Measurements from ENCODE around the gene CFAP100. TPM values are rescaled to one million over a fixed set of nuclear protein-coding genes. Genes with fewer than 3 reads are reported as not detected.

CFAP100 gene
- total and polyA plus RNA-seq, 2 donors = 0.11 TPM; not detected in 1

DNA sequence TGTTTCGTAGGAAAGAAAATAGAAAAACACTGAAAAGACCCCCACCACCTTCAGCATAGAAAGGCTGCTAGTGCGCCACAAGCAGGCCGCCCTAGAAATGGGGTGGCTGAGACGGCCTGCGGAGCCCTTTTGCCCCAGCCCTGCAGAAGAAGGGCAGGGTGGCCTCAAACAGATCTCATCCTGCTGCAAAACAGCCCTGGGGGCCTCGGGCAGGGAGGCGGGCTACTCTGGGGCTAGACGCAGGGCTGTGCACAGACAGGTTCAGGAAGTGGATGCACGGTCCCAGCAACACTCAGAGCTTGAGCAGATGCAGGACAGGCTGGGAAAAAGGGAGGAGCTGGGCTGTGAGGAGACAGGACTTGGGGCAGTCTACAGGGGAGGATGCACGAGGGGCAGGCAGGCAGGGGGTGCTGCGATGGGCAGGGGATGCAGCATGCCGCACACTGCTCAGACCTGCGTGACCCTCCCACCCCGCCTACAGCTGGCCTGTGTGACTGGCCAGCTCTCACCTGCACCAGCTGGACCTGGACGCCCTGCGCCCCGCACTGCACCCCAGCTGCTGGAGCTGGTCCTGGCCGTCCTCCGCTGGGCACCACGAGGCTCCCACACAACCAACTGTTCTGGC lies 46.7 kb downstream of the CFAP100 start:
- no peak for DNase-seq (ENCODE audit: low read depth in 6 of 9, low spot score in 9 of 9)
- 96% methylated on average over 20 of the region's 20 CpGs for WGBS
- Histone ChIP-seq H3K27ac (ENCODE audit: low read depth in 1 of 2, low read length in 1 of 2) (no peak overlapping the region), H3K4me1 (ENCODE audit: control insufficient read depth in 2 of 2, insufficient read depth in 2 of 2, low read length in 2 of 2) (no peaks in the 10 kb centered on the region), H3K27me3 (ENCODE audit: control insufficient read depth in 2 of 2, insufficient read depth in 1 of 2, low read length in 1 of 2) (no peaks in the 10 kb centered on the region), H3K4me3 (ENCODE audit: low read length in 2 of 2) (no peak overlapping the region), H3K9me3 (ENCODE audit: control insufficient read depth in 2 of 2, insufficient read depth in 1 of 2, low read length in 1 of 2) (no peaks in the 10 kb centered on the region), H3K36me3 (ENCODE audit: control insufficient read depth in 2 of 2, insufficient read depth in 2 of 2, low read length in 1 of 2) (peaks cover 46 to 53% of the 10 kb centered on the region in 2 donors)

DNA sequence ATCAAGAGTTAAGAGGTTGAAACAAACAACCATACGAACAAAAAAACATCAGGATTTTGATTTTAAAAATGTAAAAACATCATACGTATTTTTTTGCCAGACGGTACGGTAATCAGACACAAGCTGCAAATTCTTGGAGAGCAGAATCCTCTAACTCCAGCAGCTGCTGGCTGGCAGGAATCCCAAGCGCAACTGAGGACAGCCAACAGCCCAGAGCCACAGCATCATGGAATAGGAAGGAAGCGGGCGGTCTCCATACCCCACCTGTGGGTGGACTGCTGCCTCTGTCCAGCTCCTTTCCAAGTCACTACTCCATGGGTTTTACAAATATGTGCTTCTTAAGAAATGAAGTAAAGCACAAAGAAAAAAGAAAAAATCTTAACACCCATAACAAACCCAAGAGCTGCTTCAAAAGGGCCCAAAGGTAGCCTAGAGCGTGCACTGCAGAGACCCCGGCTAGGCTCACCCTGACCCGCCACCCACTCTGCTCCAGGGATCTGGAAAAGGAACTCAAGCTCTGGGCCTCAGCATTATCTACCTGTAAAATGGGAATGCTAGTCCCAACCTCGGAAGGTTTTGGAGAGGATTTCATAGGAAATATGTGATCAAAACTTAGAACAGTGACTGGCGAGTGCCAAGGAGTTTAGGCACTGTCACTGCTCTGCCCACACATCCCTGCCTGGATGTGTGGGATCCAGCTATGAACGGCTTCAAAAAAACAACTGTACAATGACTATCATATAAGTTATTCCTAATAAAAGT lies 47.6 kb downstream of the CFAP100 start:
- Histone ChIP-seq H3K9me3 (ENCODE audit: control insufficient read depth in 2 of 2, insufficient read depth in 1 of 2, low read length in 1 of 2) (no peaks in the 10 kb centered on the region), H3K27ac (ENCODE audit: low read depth in 1 of 2, low read length in 1 of 2) (no peak overlapping the region), H3K4me1 (ENCODE audit: control insufficient read depth in 2 of 2, insufficient read depth in 2 of 2, low read length in 2 of 2) (no peaks in the 10 kb centered on the region), H3K27me3 (ENCODE audit: control insufficient read depth in 2 of 2, insufficient read depth in 1 of 2, low read length in 1 of 2) (no peaks in the 10 kb centered on the region), H3K4me3 (ENCODE audit: low read length in 2 of 2) (no peak overlapping the region), H3K36me3 (ENCODE audit: control insufficient read depth in 2 of 2, insufficient read depth in 2 of 2, low read length in 1 of 2) (peaks cover 38 to 46% of the 10 kb centered on the region in 2 donors)
- 96% methylated on average over 13 of the region's 13 CpGs for WGBS
- DNase-seq (ENCODE audit: low read depth in 6 of 9, low spot score in 9 of 9) = no peak

DNA sequence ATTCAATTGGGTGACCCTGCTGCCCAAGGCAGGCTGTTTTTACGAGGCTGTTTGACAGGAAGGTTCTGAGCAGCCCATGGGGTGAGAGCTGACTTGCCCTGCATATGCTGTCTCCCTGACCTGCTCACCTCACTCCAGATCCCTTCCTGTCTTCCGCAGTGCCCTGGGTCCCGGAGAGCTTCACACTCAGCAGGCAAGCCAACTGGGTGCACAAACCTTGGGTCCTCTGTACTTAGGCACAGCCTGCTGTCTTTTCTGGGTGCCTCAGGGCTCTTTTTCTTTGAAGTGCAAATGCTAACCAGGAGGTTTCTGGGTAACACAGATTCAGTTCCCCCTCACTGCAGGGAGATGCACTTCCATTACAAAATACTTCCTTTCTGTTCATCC lies 48.1 kb downstream of the CFAP100 start:
- DNase-seq (ENCODE audit: low read depth in 6 of 9, low spot score in 9 of 9) = no peak
- WGBS = 96% methylated on average over 3 of the region's 3 CpGs
- H3K36me3 ChIP-seq (ENCODE audit: control insufficient read depth in 2 of 2, insufficient read depth in 2 of 2, low read length in 1 of 2) = peaks cover 34 to 48% of the 10 kb centered on the region in 2 donors

DNA sequence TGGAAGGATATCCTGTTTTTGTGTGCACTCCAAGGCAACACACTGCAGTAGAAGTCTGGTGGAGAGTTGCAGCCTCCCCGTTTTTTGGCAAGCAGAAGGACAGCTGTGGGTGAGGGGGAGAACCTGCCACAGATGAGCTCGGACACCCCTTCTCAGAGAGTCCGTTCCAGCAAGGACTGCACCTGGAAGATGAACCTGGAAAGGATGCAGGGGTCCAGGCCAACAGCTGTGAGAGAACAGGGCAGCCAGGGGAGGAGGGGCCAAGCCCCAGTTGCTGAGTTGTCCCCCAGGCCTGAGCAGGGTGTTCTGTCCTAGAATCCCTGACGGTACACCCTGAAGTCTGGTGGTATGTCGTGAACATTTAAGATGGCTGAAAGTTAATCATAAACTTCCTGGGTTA lies 50.8 kb downstream of the CFAP100 start:
- peaks cover 30 to 49% of the 10 kb centered on the region in 2 donors for H3K36me3 ChIP-seq (ENCODE audit: control insufficient read depth in 2 of 2, insufficient read depth in 2 of 2, low read length in 1 of 2)
- no peak overlapping the region for H3K4me3 ChIP-seq (ENCODE audit: low read length in 2 of 2)
- 97% methylated on average over 5 of the region's 5 CpGs for WGBS
- H3K27me3 ChIP-seq (ENCODE audit: control insufficient read depth in 2 of 2, insufficient read depth in 1 of 2, low read length in 1 of 2) = no peaks in the 10 kb centered on the region
- no peaks in the 10 kb centered on the region for H3K4me1 ChIP-seq (ENCODE audit: control insufficient read depth in 2 of 2, insufficient read depth in 2 of 2, low read length in 2 of 2)
- H3K27ac ChIP-seq (ENCODE audit: low read depth in 1 of 2, low read length in 1 of 2) = no peak overlapping the region
- no peak for DNase-seq (ENCODE audit: low read depth in 6 of 9, low spot score in 9 of 9)
- H3K9me3 ChIP-seq (ENCODE audit: control insufficient read depth in 2 of 2, insufficient read depth in 1 of 2, low read length in 1 of 2) = no peaks in the 10 kb centered on the region

More for the DNA sequence above, 48.1 kb downstream of the CFAP100 start:
- H3K4me1 ChIP-seq (ENCODE audit: control insufficient read depth in 2 of 2, insufficient read depth in 2 of 2, low read length in 2 of 2) = no peaks in the 10 kb centered on the region
- H3K27ac ChIP-seq (ENCODE audit: low read depth in 1 of 2, low read length in 1 of 2) = no peak overlapping the region
- no peaks in the 10 kb centered on the region for H3K27me3 ChIP-seq (ENCODE audit: control insufficient read depth in 2 of 2, insufficient read depth in 1 of 2, low read length in 1 of 2)
- H3K9me3 ChIP-seq (ENCODE audit: control insufficient read depth in 2 of 2, insufficient read depth in 1 of 2, low read length in 1 of 2) = no peaks in the 10 kb centered on the region
- no peak overlapping the region for H3K4me3 ChIP-seq (ENCODE audit: low read length in 2 of 2)

DNA sequence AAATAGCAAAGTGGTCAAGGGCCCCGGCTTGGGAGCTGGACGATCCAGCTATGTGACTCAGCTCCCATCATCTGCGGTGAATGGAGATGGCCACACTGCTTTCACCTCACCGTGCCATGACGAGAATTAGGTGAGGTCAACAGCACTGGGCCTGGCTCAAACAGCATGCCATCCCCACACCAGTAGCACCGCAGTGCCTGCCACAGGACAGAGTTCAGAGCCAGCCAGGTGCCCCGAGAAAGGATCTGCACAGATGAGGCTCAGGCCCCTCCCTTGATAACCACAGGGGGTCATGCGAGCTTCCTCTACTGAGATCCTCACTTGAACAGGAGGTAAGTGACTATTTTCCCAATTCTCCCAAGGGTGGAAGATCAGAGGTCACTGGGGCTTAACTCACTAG lies 51.6 kb downstream of the CFAP100 start:
- no peaks in the 10 kb centered on the region for H3K27me3 ChIP-seq (ENCODE audit: control insufficient read depth in 2 of 2, insufficient read depth in 1 of 2, low read length in 1 of 2)
- WGBS = 96% methylated on average over 8 of the region's 8 CpGs
- peaks cover 31 to 53% of the 10 kb centered on the region in 2 donors for H3K36me3 ChIP-seq (ENCODE audit: control insufficient read depth in 2 of 2, insufficient read depth in 2 of 2, low read length in 1 of 2)
- H3K4me3 ChIP-seq (ENCODE audit: low read length in 2 of 2) = no peak overlapping the region
- H3K27ac ChIP-seq (ENCODE audit: low read depth in 1 of 2, low read length in 1 of 2) = no peak overlapping the region
- H3K4me1 ChIP-seq (ENCODE audit: control insufficient read depth in 2 of 2, insufficient read depth in 2 of 2, low read length in 2 of 2) = no peaks in the 10 kb centered on the region
- DNase-seq (ENCODE audit: low read depth in 6 of 9, low spot score in 9 of 9) = no peak
- no peaks in the 10 kb centered on the region for H3K9me3 ChIP-seq (ENCODE audit: control insufficient read depth in 2 of 2, insufficient read depth in 1 of 2, low read length in 1 of 2)

DNA sequence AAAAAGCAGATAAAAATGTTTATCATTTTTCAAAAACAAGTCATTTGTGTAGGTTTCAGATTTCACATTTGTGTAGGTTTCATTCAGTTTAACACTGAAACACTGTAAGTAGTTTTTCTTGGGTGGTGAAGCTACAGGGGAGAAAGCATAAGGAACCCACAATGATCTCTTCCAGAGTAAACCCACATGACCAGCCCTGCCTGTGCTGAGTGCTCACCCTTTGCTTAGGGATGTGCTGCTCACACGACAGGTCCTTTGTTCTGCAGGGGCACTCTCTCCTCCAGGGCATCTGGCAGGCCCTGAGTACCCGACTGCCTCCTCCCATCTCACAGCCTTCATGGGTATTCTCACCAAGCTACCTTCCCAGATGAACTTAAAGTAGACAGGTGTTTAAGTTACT lies 52.1 kb downstream of the CFAP100 start:
- no peak for DNase-seq (ENCODE audit: low read depth in 6 of 9, low spot score in 9 of 9)
- no peaks in the 10 kb centered on the region for H3K9me3 ChIP-seq (ENCODE audit: control insufficient read depth in 2 of 2, insufficient read depth in 1 of 2, low read length in 1 of 2)
- no peak overlapping the region for H3K4me3 ChIP-seq (ENCODE audit: low read length in 2 of 2)
- peaks cover 36 to 53% of the 10 kb centered on the region in 2 donors for H3K36me3 ChIP-seq (ENCODE audit: control insufficient read depth in 2 of 2, insufficient read depth in 2 of 2, low read length in 1 of 2)
- H3K4me1 ChIP-seq (ENCODE audit: control insufficient read depth in 2 of 2, insufficient read depth in 2 of 2, low read length in 2 of 2) = no peaks in the 10 kb centered on the region
- H3K27me3 ChIP-seq (ENCODE audit: control insufficient read depth in 2 of 2, insufficient read depth in 1 of 2, low read length in 1 of 2) = no peaks in the 10 kb centered on the region
- no peak overlapping the region for H3K27ac ChIP-seq (ENCODE audit: low read depth in 1 of 2, low read length in 1 of 2)
- WGBS = 92% methylated on average over 2 of the region's 2 CpGs

DNA sequence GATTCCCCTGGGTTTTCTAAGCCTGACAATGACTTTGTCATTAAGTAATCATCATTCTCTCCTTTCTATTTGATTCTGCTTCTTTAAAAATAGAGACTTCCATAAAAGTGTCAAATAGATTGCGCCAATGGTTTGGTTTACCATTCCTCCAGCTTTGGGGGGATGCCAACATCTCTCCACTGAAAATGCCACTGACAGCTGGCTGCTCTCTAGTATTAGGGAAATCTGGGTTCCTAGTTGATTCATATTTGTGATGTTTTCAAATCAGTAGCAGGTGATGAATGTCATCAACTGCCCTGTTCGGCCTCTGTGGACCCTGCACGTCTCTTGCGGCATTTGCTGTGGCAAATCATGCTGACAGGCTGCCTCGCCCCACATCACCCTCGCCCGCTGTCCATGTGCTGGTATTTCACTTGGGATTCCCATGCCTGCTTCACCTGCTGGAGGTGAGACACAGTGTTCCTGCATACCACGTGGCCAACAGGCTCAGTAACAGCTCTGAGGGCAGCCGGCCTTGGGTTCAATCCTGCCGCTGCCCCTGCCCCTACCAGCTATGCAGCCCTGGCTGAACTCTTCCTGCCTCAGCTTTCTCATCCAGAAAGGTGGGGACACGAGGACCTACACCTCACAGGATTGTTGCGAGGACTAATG lies 52.9 kb downstream of the CFAP100 start:
- 94% methylated on average over 12 of the region's 12 CpGs for WGBS
- Histone ChIP-seq H3K27ac (ENCODE audit: low read depth in 1 of 2, low read length in 1 of 2) (no peak overlapping the region), H3K4me3 (ENCODE audit: low read length in 2 of 2) (no peak overlapping the region), H3K9me3 (ENCODE audit: control insufficient read depth in 2 of 2, insufficient read depth in 1 of 2, low read length in 1 of 2) (no peaks in the 10 kb centered on the region), H3K4me1 (ENCODE audit: control insufficient read depth in 2 of 2, insufficient read depth in 2 of 2, low read length in 2 of 2) (no peaks in the 10 kb centered on the region), H3K36me3 (ENCODE audit: control insufficient read depth in 2 of 2, insufficient read depth in 2 of 2, low read length in 1 of 2) (peaks cover 44 to 60% of the 10 kb centered on the region in 2 donors), H3K27me3 (ENCODE audit: control insufficient read depth in 2 of 2, insufficient read depth in 1 of 2, low read length in 1 of 2) (no peaks in the 10 kb centered on the region)
- DNase-seq (ENCODE audit: low read depth in 6 of 9, low spot score in 9 of 9) = no peak

DNA sequence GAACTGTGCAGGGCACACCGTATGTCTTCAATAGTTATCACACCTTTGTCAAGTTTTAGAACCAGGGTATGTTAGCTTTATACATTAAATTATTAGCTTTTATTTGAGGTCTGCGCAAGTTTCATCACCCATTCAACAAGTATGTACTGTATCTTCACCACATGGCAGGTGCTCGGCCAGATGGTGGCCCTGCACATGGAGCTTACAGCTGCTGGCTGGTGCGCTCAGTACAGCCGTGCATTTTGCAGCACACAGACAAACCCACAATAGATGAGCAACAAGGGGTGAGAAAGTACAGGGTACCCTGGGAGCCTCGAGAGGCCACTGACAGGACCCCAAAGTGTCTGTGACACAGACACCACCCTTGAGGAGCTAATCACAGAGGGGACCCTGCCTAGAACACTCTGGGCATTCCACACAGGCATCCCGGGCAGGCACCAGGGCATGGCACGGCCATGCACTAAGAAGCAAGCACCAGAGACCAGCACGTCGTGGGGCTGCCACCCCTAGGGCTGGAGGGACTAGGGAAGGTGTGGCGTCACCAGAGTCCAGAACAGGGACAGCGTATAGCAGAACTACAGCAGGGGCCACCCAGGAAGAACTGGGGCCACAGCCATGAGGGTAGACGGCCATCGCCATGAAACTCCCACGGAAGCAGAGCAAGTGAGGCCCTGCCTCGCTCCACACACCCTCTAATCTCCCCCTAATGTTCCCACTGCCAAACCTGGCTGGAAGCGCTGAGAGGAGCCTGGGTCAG lies 53.6 kb downstream of the CFAP100 start:
- H3K27me3 ChIP-seq (ENCODE audit: control insufficient read depth in 2 of 2, insufficient read depth in 1 of 2, low read length in 1 of 2) = no peaks in the 10 kb centered on the region
- H3K4me3 ChIP-seq (ENCODE audit: low read length in 2 of 2) = no peak overlapping the region
- H3K9me3 ChIP-seq (ENCODE audit: control insufficient read depth in 2 of 2, insufficient read depth in 1 of 2, low read length in 1 of 2) = no peaks in the 10 kb centered on the region
- no peaks in the 10 kb centered on the region for H3K4me1 ChIP-seq (ENCODE audit: control insufficient read depth in 2 of 2, insufficient read depth in 2 of 2, low read length in 2 of 2)
- WGBS = 96% methylated on average over 17 of the region's 17 CpGs
- H3K27ac ChIP-seq (ENCODE audit: low read depth in 1 of 2, low read length in 1 of 2) = no peak overlapping the region
- H3K36me3 ChIP-seq (ENCODE audit: control insufficient read depth in 2 of 2, insufficient read depth in 2 of 2, low read length in 1 of 2) = peaks cover 43 to 58% of the 10 kb centered on the region in 2 donors
- no peak for DNase-seq (ENCODE audit: low read depth in 6 of 9, low spot score in 9 of 9)

DNA sequence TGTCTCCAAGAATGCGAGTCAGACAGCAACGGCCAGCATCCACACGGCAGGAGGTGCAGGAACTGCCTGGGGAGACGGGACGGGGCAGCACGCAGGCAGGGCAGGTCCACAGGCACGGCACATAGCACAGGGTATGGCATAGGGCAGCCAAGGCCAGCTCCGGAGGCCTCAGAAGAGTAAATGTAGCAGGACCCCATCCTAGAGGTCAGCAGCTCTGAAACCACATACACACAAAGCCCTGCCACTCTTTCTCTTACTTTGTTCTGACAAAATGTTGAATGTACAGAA lies 54.1 kb downstream of the CFAP100 start:
- Histone ChIP-seq H3K9me3 (ENCODE audit: control insufficient read depth in 2 of 2, insufficient read depth in 1 of 2, low read length in 1 of 2) (no peaks in the 10 kb centered on the region), H3K36me3 (ENCODE audit: control insufficient read depth in 2 of 2, insufficient read depth in 2 of 2, low read length in 1 of 2) (peaks cover 43 to 62% of the 10 kb centered on the region in 2 donors), H3K4me3 (ENCODE audit: low read length in 2 of 2) (no peak overlapping the region), H3K4me1 (ENCODE audit: control insufficient read depth in 2 of 2, insufficient read depth in 2 of 2, low read length in 2 of 2) (no peaks in the 10 kb centered on the region), H3K27me3 (ENCODE audit: control insufficient read depth in 2 of 2, insufficient read depth in 1 of 2, low read length in 1 of 2) (no peaks in the 10 kb centered on the region), H3K27ac (ENCODE audit: low read depth in 1 of 2, low read length in 1 of 2) (no peak overlapping the region)
- 97% methylated on average over 8 of the region's 8 CpGs for WGBS
- DNase-seq (ENCODE audit: low read depth in 6 of 9, low spot score in 9 of 9) = no peak

All from thymus (tissue), 11 donors.